Measurements from ENCODE around the gene SERPINA1. TPM values are rescaled to one million over a fixed set of nuclear protein-coding genes. Genes with fewer than 3 reads are reported as not detected.
"Not testable (repeated sequence)": the region's sequence is repeated elsewhere in the genome, so short reads cannot be mapped to it uniquely, and the experiment has no call there.

Gene SERPINA1
- total RNA-seq, 1 experiment from 2014 or later = 150 TPM

- TF ChIP-seq CTCF (IDR thresholded peaks at IDR 0.05; ENCODE audit: insufficient read depth in 1 of 2, low read depth in 1 of 2, low read length in 1 of 2, severe bottlenecking in 1 of 2, unreplicated experiment in 1 of 2) = no peak
- Mint-ChIP-seq H3K36me3 (ENCODE audit: insufficient read depth, unreplicated experiment) (no peaks in the 10 kb centered on the region), H3K4me3 (ENCODE audit: unreplicated experiment) (no peak overlapping the region), H3K27me3 (ENCODE audit: insufficient read depth, unreplicated experiment) (no peaks in the 10 kb centered on the region), H3K4me1 (ENCODE audit: low read depth, unreplicated experiment) (peaks cover 12% of the 10 kb centered on the region), H3K27ac (ENCODE audit: unreplicated experiment) (no peak overlapping the region), H3K9me3 (ENCODE audit: unreplicated experiment) (peaks cover 9% of the 10 kb centered on the region)
- Histone ChIP-seq H3K9me3 (no peaks in the 10 kb centered on the region), H3K4me3 (ENCODE audit: low read depth, low read length) (no peak overlapping the region), H3K4me1 (peaks cover 9% of the 10 kb centered on the region; the same call in 1 of the 2 replicates), H3K36me3 (ENCODE audit: control insufficient read depth, insufficient read depth, low read length) (no peaks in the 10 kb centered on the region), H3K27me3 (replicated peaks; ENCODE audit: control insufficient read depth, insufficient read depth, low read length) (no peaks in the 10 kb centered on the region)
- no peak for DNase-seq
- ChIA-PET POLR2A (no interaction called here), CTCF (interaction anchor here (0.6 to 1.1 kb wide), 4 partner anchors 11 to 358 kb away, joined by 3 to 6 read pairs (median 4); no protein-coding TSS in a partner anchor)
- BruUV-seq (replicated peaks) = no TSS peak
- intact Hi-C loops (cut with micrococcal nuclease; ENCODE audit: unreplicated experiment) = loop anchor here (2.0 kb wide), 1 partner anchor 35 kb away; no protein-coding TSS in a partner anchor
Measured at GRCh38 chr14:94411638-94412037, 23.2 kb upstream of the SERPINA1 start.

- H3K4me1 ChIP-seq; intact Hi-C loops (cut with micrococcal nuclease; ENCODE audit: unreplicated experiment); POLR2A ChIA-PET; H3K27me3 ChIP-seq (replicated peaks; ENCODE audit: control insufficient read depth, insufficient read depth, low read length); BruUV-seq (replicated peaks); DNase-seq; H3K36me3 ChIP-seq (ENCODE audit: control insufficient read depth, insufficient read depth, low read length); H3K9me3 Mint-ChIP-seq (ENCODE audit: unreplicated experiment); CTCF ChIA-PET; H3K9me3 ChIP-seq; H3K4me3 ChIP-seq (ENCODE audit: low read depth, low read length); H3K27ac Mint-ChIP-seq (ENCODE audit: unreplicated experiment); H3K4me3 Mint-ChIP-seq (ENCODE audit: unreplicated experiment); H3K27me3 Mint-ChIP-seq (ENCODE audit: insufficient read depth, unreplicated experiment); H3K36me3 Mint-ChIP-seq (ENCODE audit: insufficient read depth, unreplicated experiment): not testable (repeated sequence)
- H3K4me1 Mint-ChIP-seq (ENCODE audit: low read depth, unreplicated experiment) = peaks cover 12% of the 10 kb centered on the region
Measured at GRCh38 chr14:94409430-94409829, 21.0 kb upstream of the SERPINA1 start.

- Mint-ChIP-seq H3K4me3 (ENCODE audit: unreplicated experiment) (no peak overlapping the region), H3K9me3 (ENCODE audit: unreplicated experiment) (peaks cover 9% of the 10 kb centered on the region), H3K27me3 (ENCODE audit: insufficient read depth, unreplicated experiment) (no peaks in the 10 kb centered on the region), H3K36me3 (ENCODE audit: insufficient read depth, unreplicated experiment) (no peaks in the 10 kb centered on the region), H3K4me1 (ENCODE audit: low read depth, unreplicated experiment) (peaks cover 12% of the 10 kb centered on the region), H3K27ac (ENCODE audit: unreplicated experiment) (no peak overlapping the region)
- POLR2A ChIA-PET = no interaction called here
- no TSS peak for BruUV-seq (replicated peaks)
- H3K36me3 ChIP-seq (ENCODE audit: control insufficient read depth, insufficient read depth, low read length) = no peaks in the 10 kb centered on the region
- CTCF ChIA-PET = no interaction called here
- no peak overlapping the region for H3K4me3 ChIP-seq (ENCODE audit: low read depth, low read length)
- H3K9me3 ChIP-seq = no peaks in the 10 kb centered on the region
- no peak for DNase-seq
- no peak for TF ChIP-seq CTCF (IDR thresholded peaks at IDR 0.05; ENCODE audit: insufficient read depth in 1 of 2, low read depth in 1 of 2, low read length in 1 of 2, severe bottlenecking in 1 of 2, unreplicated experiment in 1 of 2)
- H3K27me3 ChIP-seq (replicated peaks; ENCODE audit: control insufficient read depth, insufficient read depth, low read length) = no peaks in the 10 kb centered on the region
- intact Hi-C loops (cut with micrococcal nuclease; ENCODE audit: unreplicated experiment) = no loop called here
- H3K4me1 ChIP-seq = peaks cover 12% of the 10 kb centered on the region; the same call in 1 of the 2 replicates
Measured at GRCh38 chr14:94408546-94409095, 20.2 kb upstream of the SERPINA1 start.

Measured in Caco-2 (cell line).